ENCODE data around the gene DET1.
"Not testable (repeated sequence)": the region's sequence is repeated elsewhere in the genome, so short reads cannot be mapped to it uniquely, and the experiment has no call there.

DET1 gene

GRCh38 chr15:88529021-88529630 is 17.4 kb downstream of the DET1 start:
- ChIA-PET POLR2A (no interaction called here), CTCF (no interaction called here)
- no peak overlapping the region for H3K4me3 ChIP-seq (ENCODE audit: low read depth, low read length)
- no peak for DNase-seq (ENCODE audit: low read depth, low spot score)
- no peak for TF ChIP-seq CTCF (IDR thresholded peaks at IDR 0.05; ENCODE audit: insufficient read depth, low read length, missing control alignments)

- ChIA-PET POLR2A (no interaction called here), CTCF (interaction anchor here (0.6 kb wide), 1 partner anchor 88 kb away, joined by 3 read pairs; no protein-coding TSS in a partner anchor)
- no peak overlapping the region for H3K4me3 ChIP-seq (ENCODE audit: low read depth, low read length)
- TF ChIP-seq CTCF (IDR thresholded peaks at IDR 0.05; ENCODE audit: insufficient read depth, low read length, missing control alignments), result no peak
- no peak for DNase-seq (ENCODE audit: low read depth, low spot score)
These were observed 20.1 kb downstream of the DET1 start for GRCh38 chr15:88526247-88526879.

- POLR2A ChIA-PET, result no interaction called here
These were observed 21.1 kb downstream of the DET1 start for GRCh38 chr15:88525418-88525817.

GRCh38 chr15:88524094-88524493 is 22.4 kb downstream of the DET1 start:
- CTCF ChIA-PET; H3K4me3 ChIP-seq (ENCODE audit: low read depth, low read length); DNase-seq (ENCODE audit: low read depth, low spot score); POLR2A ChIA-PET: not testable (repeated sequence)

More at GRCh38 chr15:88525418-88525817, 21.1 kb downstream of the DET1 start:
- no peak overlapping the region for H3K4me3 ChIP-seq (ENCODE audit: low read depth, low read length)
- CTCF ChIA-PET, result no interaction called here
- no peak for DNase-seq (ENCODE audit: low read depth, low spot score)
- no peak for TF ChIP-seq CTCF (IDR thresholded peaks at IDR 0.05; ENCODE audit: insufficient read depth, low read length, missing control alignments)

- DNase-seq (ENCODE audit: low read depth, low spot score), result no peak
- ChIA-PET POLR2A (no interaction called here), CTCF (no interaction called here)
- H3K4me3 ChIP-seq (ENCODE audit: low read depth, low read length), result no peak overlapping the region
- no peak for TF ChIP-seq CTCF (IDR thresholded peaks at IDR 0.05; ENCODE audit: insufficient read depth, low read length, missing control alignments)
These were observed 27.6 kb downstream of the DET1 start for GRCh38 chr15:88518903-88519302.

GRCh38 chr15:88513195-88513594 is 33.3 kb downstream of the DET1 start:
- no peak overlapping the region for H3K4me3 ChIP-seq (ENCODE audit: low read depth, low read length)
- peak; percentile 17 for DNase-seq (ENCODE audit: low read depth, low spot score)
- POLR2A ChIA-PET, result interaction anchor here (0.6 kb wide), 1 partner anchor 844 kb away, joined by 3 read pairs; no protein-coding TSS in a partner anchor
- TF ChIP-seq CTCF (IDR thresholded peaks at IDR 0.05; ENCODE audit: insufficient read depth, low read length, missing control alignments), result no peak
- CTCF ChIA-PET, result interaction anchor here (0.6 kb wide), 1 partner anchor 44 kb away, joined by 3 read pairs; no protein-coding TSS in a partner anchor
